NCI-H187 (cell line): ENCODE results near the gene RPL27.

ENCODE experiments used
- DNase-seq, 2 experiments: peaks; one replicate each; lab custom pipeline; 2025; lab: John Stamatoyannopoulos, UW

RPL27 gene

GRCh38 chr17:43020789-43021740 lies 22.8 kb downstream of the RPL27 start:
- peak in 1 of 2 experiments; percentile 35 for DNase-seq

- peak; percentile 43 to 73 for DNase-seq
Measured at GRCh38 chr17:43021741-43022512, 23.7 kb downstream of the RPL27 start, which contains the start of gene VAT1. Gene VAT1 (minus strand): TSS chr17:43022385. CDS start chr17:43022322, 63 bp downstream.

- DNase-seq: peak; percentile 69 to 83
Measured at GRCh38 chr17:43024407-43025289, 26.4 kb downstream of the RPL27 start, which contains the start of gene RND2. Gene RND2 (plus strand): TSS chr17:43025231. CDS start chr17:43025348, 117 bp downstream.

GRCh38 chr17:43025290-43025657 lies 27.1 kb downstream of the RPL27 start:
- DNase-seq: no peak

GRCh38 chr17:43025766-43026537 lies 27.7 kb downstream of the RPL27 start:
- DNase-seq: no peak

GRCh38 chr17:43026595-43026994 lies 28.4 kb downstream of the RPL27 start:
- DNase-seq: no peak

GRCh38 chr17:43027091-43028032 lies 29.1 kb downstream of the RPL27 start:
- DNase-seq: no peak

GRCh38 chr17:43028221-43028861 lies 30.1 kb downstream of the RPL27 start:
- no peak for DNase-seq

GRCh38 chr17:43030137-43030767 lies 32.0 kb downstream of the RPL27 start:
- no peak for DNase-seq

- no peak for DNase-seq
Measured at GRCh38 chr17:43031666-43032065, 33.4 kb downstream of the RPL27 start.

GRCh38 chr17:43033948-43034881 lies 36.0 kb downstream of the RPL27 start:
- peak in 1 of 2 experiments; percentile 31 for DNase-seq

- no peak for DNase-seq
Measured at GRCh38 chr17:43034894-43035293, 36.7 kb downstream of the RPL27 start.

- no peak for DNase-seq
Measured at GRCh38 chr17:43039646-43040045, 41.4 kb downstream of the RPL27 start.

GRCh38 chr17:43040655-43041054 lies 42.4 kb downstream of the RPL27 start:
- no peak for DNase-seq

GRCh38 chr17:43042025-43042628 lies 43.9 kb downstream of the RPL27 start:
- DNase-seq: no peak

- no peak for DNase-seq
Measured at GRCh38 chr17:43043307-43043706, 45.1 kb downstream of the RPL27 start.

GRCh38 chr17:43044024-43044423 lies 45.8 kb downstream of the RPL27 start:
- no peak for DNase-seq
